AG04450 (cell line): ENCODE data around the gene NRG2. TPM values are rescaled to one million over a fixed set of nuclear protein-coding genes. Genes with fewer than 3 reads are reported as not detected.

Experiments
- CTCF ChIA-PET: fragments of 300-600, 350-600 bp; formaldehyde crosslinking; extraction: SDS; loops from one replicate; lab custom pipeline; 2022; ENCODE audit warnings: antibody characterized with exemption, inconsistent platforms; lab: Charles Lee
- POLR2A ChIA-PET: fragments of 350-600 bp; formaldehyde crosslinking; extraction: SDS; loops from one replicate; lab custom pipeline; 2021; ENCODE audit warnings: antibody characterized with exemption, inconsistent platforms; lab: Yijun Ruan, JAX
- DNase-seq: peaks from one replicate; pipeline ENCODE4 v3.0.0-alpha.2; 2011; ENCODE audit warnings: low read depth, low spot score
- H3K27ac ChIP-seq: one replicate; pipeline ENCODE4 v1.5.1; 2012; ENCODE audit warnings: low read depth, low read length, control low read depth
- H3K27me3 ChIP-seq: one replicate; pipeline ENCODE4 v1.6.0; 2012; ENCODE audit warnings: low read length; ENCODE audit not compliant: control insufficient read depth, insufficient read depth
- H3K4me3 ChIP-seq: 2 replicates; pipeline ENCODE4 v1.5.1; 2011; ENCODE audit warnings: mild to moderate bottlenecking, low read depth, low read length, control low read depth
- H3K9me3 ChIP-seq: 2 replicates; pipeline ENCODE4 v1.5.1; 2012; ENCODE audit warnings: low read length; ENCODE audit not compliant: control insufficient read depth, insufficient read depth
- CTCF ChIP-seq: IDR thresholded peaks from 2 replicates; pipeline ENCODE4 v1.5.1; 2011; ENCODE audit warnings: low read depth, low read length, control low read depth, inconsistent platforms
- polyA plus RNA-seq: library from polyadenylated mRNA; depleted of rRNA; stranded (reverse); fragments of >200 nt; gene quantifications from 2 replicates; pipeline ENCODE4 v1.2.3, GENCODE V29; 2011

Gene NRG2
- polyA plus RNA-seq, 1 experiment = 0.02 TPM

- TF ChIP-seq CTCF = no peak
- ChIA-PET POLR2A (no interaction called here), CTCF (no interaction called here)
- DNase-seq = no peak
- H3K9me3 ChIP-seq = no peaks in the 10 kb centered on the region
- H3K27me3 ChIP-seq = peaks cover 25% of the 10 kb centered on the region
- no peak overlapping the region for H3K27ac ChIP-seq
- no peak overlapping the region for H3K4me3 ChIP-seq
Measured at GRCh38 chr5:140027807-140028206, 15.3 kb downstream of the NRG2 start.

GRCh38 chr5:140025736-140026135 is 17.4 kb downstream of the NRG2 start:
- Histone ChIP-seq H3K9me3 (no peaks in the 10 kb centered on the region), H3K4me3 (no peak overlapping the region), H3K27ac (no peak overlapping the region), H3K27me3 (peaks cover 20% of the 10 kb centered on the region)
- no peak for TF ChIP-seq CTCF
- ChIA-PET CTCF (interaction anchor here (0.8 kb wide), 1 partner anchor 17 kb away, joined by 3 read pairs; the partner anchor contains the start of gene NRG2), POLR2A (no interaction called here)
- DNase-seq = no peak

DNA sequence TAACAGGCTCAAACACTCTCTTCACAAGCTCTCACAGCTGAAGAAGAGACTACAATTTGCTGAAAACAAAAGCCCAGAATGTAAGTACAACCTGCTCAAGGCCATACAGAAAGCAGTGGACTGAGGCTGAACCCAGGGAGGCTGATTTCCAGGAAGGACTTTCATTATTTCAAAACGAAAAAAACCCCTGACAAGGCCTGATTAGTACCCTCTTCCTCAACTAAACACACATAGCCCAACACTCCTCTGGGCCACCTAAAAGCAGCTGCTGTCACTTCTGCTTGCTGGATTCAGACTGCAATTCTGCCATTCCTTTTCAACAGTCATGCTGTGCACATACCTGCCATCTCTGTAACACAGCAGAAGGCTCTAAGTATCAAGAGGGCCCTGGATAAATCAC is 18.2 kb downstream of the NRG2 start:
- Histone ChIP-seq H3K27ac (no peak overlapping the region), H3K27me3 (peaks cover 16% of the 10 kb centered on the region), H3K4me3 (no peak overlapping the region), H3K9me3 (no peaks in the 10 kb centered on the region)
- POLR2A ChIA-PET = no interaction called here
- no peak for TF ChIP-seq CTCF
- no peak for DNase-seq
- CTCF ChIA-PET = no interaction called here

GRCh38 chr5:140023611-140024191 is 19.4 kb downstream of the NRG2 start:
- ChIA-PET POLR2A (no interaction called here), CTCF (no interaction called here)
- no peak for DNase-seq
- H3K4me3 ChIP-seq = no peak overlapping the region
- H3K27ac ChIP-seq = no peak overlapping the region
- no peak for TF ChIP-seq CTCF
- H3K9me3 ChIP-seq = no peaks in the 10 kb centered on the region
- H3K27me3 ChIP-seq = peaks cover 18% of the 10 kb centered on the region

- H3K27me3 ChIP-seq = peaks cover 27% of the 10 kb centered on the region
- no peak for TF ChIP-seq CTCF
- CTCF ChIA-PET = interaction anchor here (1.3 kb wide), 1 partner anchor 233 kb away, joined by 3 read pairs; no protein-coding TSS in a partner anchor
- POLR2A ChIA-PET = no interaction called here
- H3K4me3 ChIP-seq = no peak overlapping the region
- H3K9me3 ChIP-seq = no peaks in the 10 kb centered on the region
- no peak for DNase-seq
- no peak overlapping the region for H3K27ac ChIP-seq
Measured at GRCh38 chr5:140020601-140021177, 22.4 kb downstream of the NRG2 start.
